SH-SY5Y (cell line): ENCODE results near the gene MOCS3.

Experiments
- GATA2 ChIP-seq: IDR thresholded peaks from 2 replicates; pipeline ENCODE4 v1.6.1; 2011; ENCODE audit warnings: mild to moderate bottlenecking, low read depth, low read length
- GATA3 ChIP-seq: IDR thresholded peaks from 2 replicates; pipeline ENCODE4 v1.6.1; 2011; ENCODE audit warnings: low read depth, mild to moderate bottlenecking, low read length, moderate library complexity

Gene MOCS3

GRCh38 chr20:50957798-50958614 is 612 bp upstream of the MOCS3 start, which contains the start of gene DPM1:
DPM1 (minus strand) TSS chr20:50958532; CDS start chr20:50958523, 9 bp downstream.
- TF ChIP-seq GATA3 = no peak
- no peak for TF ChIP-seq GATA2

- TF ChIP-seq GATA3 (no peak), GATA2 (no peak)
Measured at GRCh38 chr20:50959543-50960126, 1.0 kb downstream of the MOCS3 start.

GRCh38 chr20:50967586-50967985 is 9.0 kb downstream of the MOCS3 start:
- no peak for TF ChIP-seq GATA2
- TF ChIP-seq GATA3 = no peak

- TF ChIP-seq GATA2 (no peak), GATA3 (no peak)
Measured at GRCh38 chr20:50968289-50968688, 9.7 kb downstream of the MOCS3 start.

GRCh38 chr20:50969435-50969834 is 10.8 kb downstream of the MOCS3 start:
- TF ChIP-seq GATA2 (no peak), GATA3 (no peak)

GRCh38 chr20:50969912-50970311 is 11.3 kb downstream of the MOCS3 start:
- no peak for TF ChIP-seq GATA3
- TF ChIP-seq GATA2 = no peak

- no peak for TF ChIP-seq GATA2
- TF ChIP-seq GATA3 = no peak
Measured at GRCh38 chr20:50975701-50976330, 17.2 kb downstream of the MOCS3 start.

- TF ChIP-seq GATA3 = no peak
- TF ChIP-seq GATA2 = no peak
Measured at GRCh38 chr20:50977066-50978021, 18.7 kb downstream of the MOCS3 start.

- TF ChIP-seq GATA2 (no peak), GATA3 (no peak)
Measured at GRCh38 chr20:50980071-50980681, 21.6 kb downstream of the MOCS3 start.

GRCh38 chr20:50980851-50981713 is 22.5 kb downstream of the MOCS3 start:
- TF ChIP-seq GATA2 = no peak
- no peak for TF ChIP-seq GATA3

- TF ChIP-seq GATA2 (no peak), GATA3 (no peak)
Measured at GRCh38 chr20:50981714-50982048, 23.1 kb downstream of the MOCS3 start.

GRCh38 chr20:50982363-50982762 is 23.7 kb downstream of the MOCS3 start:
- TF ChIP-seq GATA2 = no peak
- TF ChIP-seq GATA3 = no peak
